Measurements from ENCODE around the gene SSR4.

DNA sequence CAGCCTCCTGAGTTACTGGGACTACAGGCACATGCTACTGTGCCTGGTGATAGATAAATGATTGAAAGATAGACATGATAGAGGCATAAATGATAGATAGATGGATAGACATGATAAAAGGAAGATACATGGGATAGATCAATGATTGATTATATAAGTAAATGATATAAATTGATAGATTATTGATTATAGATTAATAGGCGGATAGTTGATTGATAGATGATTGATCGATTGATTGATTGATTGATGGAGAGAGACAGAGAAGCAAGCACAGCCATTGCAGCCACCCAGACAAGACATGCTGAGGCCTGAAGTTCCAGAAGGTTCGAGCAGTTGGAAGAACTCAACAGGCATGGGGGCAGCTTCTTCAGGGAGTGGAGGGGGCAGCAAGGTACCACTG is 48.1 kb upstream of the SSR4 start:
- no peak for TF ChIP-seq CTCF (IDR thresholded peaks at IDR 0.05)
- TF ChIP-seq POLR2A (IDR thresholded peaks at IDR 0.05) = no peak

All from thyroid gland (tissue), 4 donors.